WTC11 (cell line): ENCODE results near the gene INSYN1.

ENCODE experiments used
- CREB1 ChIP-seq: sonication (generic); formaldehyde crosslinking; IDR thresholded peaks from 2 replicates; pipeline ENCODE4 v1.8.0; 2023; ENCODE audit warnings: mild to moderate bottlenecking, missing genetic modification reagents
- ELF4 ChIP-seq: sonication (generic); formaldehyde crosslinking; IDR thresholded peaks from 2 replicates; pipeline ENCODE4 v1.8.1; 2022; ENCODE audit warnings: low read depth, mild to moderate bottlenecking, moderate library complexity, missing genetic modification reagents
- ZBTB21 ChIP-seq: sonication (generic); formaldehyde crosslinking; IDR thresholded peaks from 2 replicates; pipeline ENCODE4 v1.8.1; 2023; ENCODE audit warnings: mild to moderate bottlenecking, missing genetic modification reagents, borderline replicate concordance
- TF ChIP-seq, protein P1 (sequence below): sonication (generic); formaldehyde crosslinking; IDR thresholded peaks from 2 replicates; pipeline ENCODE4 v1.8.1; 2023; ENCODE audit warnings: mild to moderate bottlenecking, missing genetic modification reagents, moderate library complexity
- TF ChIP-seq, protein P2 (sequence below): fragments of 250-450 bp; sonication (Bioruptor Pico); IDR thresholded peaks from 2 replicates; pipeline ENCODE4 v2.1.2; 2022; ENCODE audit warnings: mild to moderate bottlenecking, moderate library complexity
- TF ChIP-seq, protein P3 (sequence below): fragments of 200-600 bp; IDR thresholded peaks from 2 replicates; pipeline ENCODE4 v1.8.0; 2022; ENCODE audit warnings: antibody characterized with exemption
- TF ChIP-seq, protein P4 (sequence below): sonication (generic); formaldehyde crosslinking; IDR thresholded peaks from 2 replicates; pipeline ENCODE4 v1.8.0; 2022; ENCODE audit warnings: mild to moderate bottlenecking, missing genetic modification reagents
- TF ChIP-seq, protein P5 (sequence below): sonication (generic); formaldehyde crosslinking; IDR thresholded peaks from 2 replicates; pipeline ENCODE4 v1.8.1; 2022; ENCODE audit warnings: mild to moderate bottlenecking, moderate library complexity, missing genetic modification reagents
- TF ChIP-seq, protein P6 (sequence below): fragments of 250-450 bp; sonication (Bioruptor Pico); IDR thresholded peaks from 2 replicates; pipeline ENCODE4 v1.9.0; 2021; ENCODE audit warnings: mild to moderate bottlenecking, borderline replicate concordance

DNA sequence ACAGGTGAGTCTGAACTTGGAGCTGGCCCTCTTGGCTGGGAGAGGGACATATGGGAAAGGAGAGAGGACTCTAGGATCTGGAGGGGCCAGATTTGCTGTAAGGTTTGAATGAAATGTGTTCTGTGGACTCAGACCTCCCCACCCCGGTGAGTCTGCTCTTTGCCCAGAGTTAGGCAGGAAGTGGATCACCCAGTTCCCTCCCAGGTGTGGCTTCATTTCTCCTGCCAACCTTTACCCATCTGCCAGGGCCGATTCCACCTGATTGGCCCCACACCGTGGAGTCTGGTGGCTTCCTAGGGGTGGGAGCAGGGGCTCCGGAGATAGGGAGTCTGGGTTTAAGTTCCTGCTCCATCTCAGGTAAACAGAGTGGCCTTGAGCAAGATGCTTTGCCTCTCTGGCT, 43.5 kb downstream of the INSYN1 start:
- TF ChIP-seq, protein P1, sequence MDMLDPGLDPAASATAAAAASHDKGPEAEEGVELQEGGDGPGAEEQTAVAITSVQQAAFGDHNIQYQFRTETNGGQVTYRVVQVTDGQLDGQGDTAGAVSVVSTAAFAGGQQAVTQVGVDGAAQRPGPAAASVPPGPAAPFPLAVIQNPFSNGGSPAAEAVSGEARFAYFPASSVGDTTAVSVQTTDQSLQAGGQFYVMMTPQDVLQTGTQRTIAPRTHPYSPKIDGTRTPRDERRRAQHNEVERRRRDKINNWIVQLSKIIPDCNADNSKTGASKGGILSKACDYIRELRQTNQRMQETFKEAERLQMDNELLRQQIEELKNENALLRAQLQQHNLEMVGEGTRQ (CRISPR knock-in tag), result no peak
- TF ChIP-seq, protein P2, sequence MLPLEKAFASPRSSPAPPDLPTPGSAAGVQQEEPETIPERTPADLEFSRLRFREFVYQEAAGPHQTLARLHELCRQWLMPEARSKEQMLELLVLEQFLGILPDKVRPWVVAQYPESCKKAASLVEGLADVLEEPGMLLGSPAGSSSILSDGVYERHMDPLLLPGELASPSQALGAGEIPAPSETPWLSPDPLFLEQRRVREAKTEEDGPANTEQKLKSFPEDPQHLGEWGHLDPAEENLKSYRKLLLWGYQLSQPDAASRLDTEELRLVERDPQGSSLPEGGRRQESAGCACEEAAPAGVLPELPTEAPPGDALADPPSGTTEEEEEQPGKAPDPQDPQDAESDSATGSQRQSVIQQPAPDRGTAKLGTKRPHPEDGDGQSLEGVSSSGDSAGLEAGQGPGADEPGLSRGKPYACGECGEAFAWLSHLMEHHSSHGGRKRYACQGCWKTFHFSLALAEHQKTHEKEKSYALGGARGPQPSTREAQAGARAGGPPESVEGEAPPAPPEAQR (CRISPR knock-in tag), result no peak
- TF ChIP-seq, protein P3, sequence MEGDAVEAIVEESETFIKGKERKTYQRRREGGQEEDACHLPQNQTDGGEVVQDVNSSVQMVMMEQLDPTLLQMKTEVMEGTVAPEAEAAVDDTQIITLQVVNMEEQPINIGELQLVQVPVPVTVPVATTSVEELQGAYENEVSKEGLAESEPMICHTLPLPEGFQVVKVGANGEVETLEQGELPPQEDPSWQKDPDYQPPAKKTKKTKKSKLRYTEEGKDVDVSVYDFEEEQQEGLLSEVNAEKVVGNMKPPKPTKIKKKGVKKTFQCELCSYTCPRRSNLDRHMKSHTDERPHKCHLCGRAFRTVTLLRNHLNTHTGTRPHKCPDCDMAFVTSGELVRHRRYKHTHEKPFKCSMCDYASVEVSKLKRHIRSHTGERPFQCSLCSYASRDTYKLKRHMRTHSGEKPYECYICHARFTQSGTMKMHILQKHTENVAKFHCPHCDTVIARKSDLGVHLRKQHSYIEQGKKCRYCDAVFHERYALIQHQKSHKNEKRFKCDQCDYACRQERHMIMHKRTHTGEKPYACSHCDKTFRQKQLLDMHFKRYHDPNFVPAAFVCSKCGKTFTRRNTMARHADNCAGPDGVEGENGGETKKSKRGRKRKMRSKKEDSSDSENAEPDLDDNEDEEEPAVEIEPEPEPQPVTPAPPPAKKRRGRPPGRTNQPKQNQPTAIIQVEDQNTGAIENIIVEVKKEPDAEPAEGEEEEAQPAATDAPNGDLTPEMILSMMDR, result no peak
- TF ChIP-seq, protein P4, sequence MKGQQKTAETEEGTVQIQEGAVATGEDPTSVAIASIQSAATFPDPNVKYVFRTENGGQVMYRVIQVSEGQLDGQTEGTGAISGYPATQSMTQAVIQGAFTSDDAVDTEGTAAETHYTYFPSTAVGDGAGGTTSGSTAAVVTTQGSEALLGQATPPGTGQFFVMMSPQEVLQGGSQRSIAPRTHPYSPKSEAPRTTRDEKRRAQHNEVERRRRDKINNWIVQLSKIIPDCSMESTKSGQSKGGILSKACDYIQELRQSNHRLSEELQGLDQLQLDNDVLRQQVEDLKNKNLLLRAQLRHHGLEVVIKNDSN (CRISPR knock-in tag), result no peak
- TF ChIP-seq ZBTB21 (CRISPR knock-in tag) (no peak), ELF4 (CRISPR knock-in tag) (no peak), CREB1 (no peak)
- TF ChIP-seq, protein P5, sequence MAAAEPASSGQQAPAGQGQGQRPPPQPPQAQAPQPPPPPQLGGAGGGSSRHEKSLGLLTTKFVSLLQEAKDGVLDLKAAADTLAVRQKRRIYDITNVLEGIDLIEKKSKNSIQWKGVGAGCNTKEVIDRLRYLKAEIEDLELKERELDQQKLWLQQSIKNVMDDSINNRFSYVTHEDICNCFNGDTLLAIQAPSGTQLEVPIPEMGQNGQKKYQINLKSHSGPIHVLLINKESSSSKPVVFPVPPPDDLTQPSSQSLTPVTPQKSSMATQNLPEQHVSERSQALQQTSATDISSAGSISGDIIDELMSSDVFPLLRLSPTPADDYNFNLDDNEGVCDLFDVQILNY (CRISPR knock-in tag), result no peak
- TF ChIP-seq, protein P6, sequence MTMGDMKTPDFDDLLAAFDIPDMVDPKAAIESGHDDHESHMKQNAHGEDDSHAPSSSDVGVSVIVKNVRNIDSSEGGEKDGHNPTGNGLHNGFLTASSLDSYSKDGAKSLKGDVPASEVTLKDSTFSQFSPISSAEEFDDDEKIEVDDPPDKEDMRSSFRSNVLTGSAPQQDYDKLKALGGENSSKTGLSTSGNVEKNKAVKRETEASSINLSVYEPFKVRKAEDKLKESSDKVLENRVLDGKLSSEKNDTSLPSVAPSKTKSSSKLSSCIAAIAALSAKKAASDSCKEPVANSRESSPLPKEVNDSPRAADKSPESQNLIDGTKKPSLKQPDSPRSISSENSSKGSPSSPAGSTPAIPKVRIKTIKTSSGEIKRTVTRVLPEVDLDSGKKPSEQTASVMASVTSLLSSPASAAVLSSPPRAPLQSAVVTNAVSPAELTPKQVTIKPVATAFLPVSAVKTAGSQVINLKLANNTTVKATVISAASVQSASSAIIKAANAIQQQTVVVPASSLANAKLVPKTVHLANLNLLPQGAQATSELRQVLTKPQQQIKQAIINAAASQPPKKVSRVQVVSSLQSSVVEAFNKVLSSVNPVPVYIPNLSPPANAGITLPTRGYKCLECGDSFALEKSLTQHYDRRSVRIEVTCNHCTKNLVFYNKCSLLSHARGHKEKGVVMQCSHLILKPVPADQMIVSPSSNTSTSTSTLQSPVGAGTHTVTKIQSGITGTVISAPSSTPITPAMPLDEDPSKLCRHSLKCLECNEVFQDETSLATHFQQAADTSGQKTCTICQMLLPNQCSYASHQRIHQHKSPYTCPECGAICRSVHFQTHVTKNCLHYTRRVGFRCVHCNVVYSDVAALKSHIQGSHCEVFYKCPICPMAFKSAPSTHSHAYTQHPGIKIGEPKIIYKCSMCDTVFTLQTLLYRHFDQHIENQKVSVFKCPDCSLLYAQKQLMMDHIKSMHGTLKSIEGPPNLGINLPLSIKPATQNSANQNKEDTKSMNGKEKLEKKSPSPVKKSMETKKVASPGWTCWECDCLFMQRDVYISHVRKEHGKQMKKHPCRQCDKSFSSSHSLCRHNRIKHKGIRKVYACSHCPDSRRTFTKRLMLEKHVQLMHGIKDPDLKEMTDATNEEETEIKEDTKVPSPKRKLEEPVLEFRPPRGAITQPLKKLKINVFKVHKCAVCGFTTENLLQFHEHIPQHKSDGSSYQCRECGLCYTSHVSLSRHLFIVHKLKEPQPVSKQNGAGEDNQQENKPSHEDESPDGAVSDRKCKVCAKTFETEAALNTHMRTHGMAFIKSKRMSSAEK (CRISPR knock-in tag), result no peak
